GM21619 (cell line): ENCODE measurements around the gene LCAT.
"Not testable (repeated sequence)": the region's sequence is repeated elsewhere in the genome, so short reads cannot be mapped to it uniquely, and the experiment has no call there.

Experiments used
- ATAC-seq: cut with Tn5 transposase; IDR thresholded peaks from one replicate; pipeline ENCODE4 v1.9.1; 2021; ENCODE audit not compliant: unreplicated experiment

LCAT gene, protein sequence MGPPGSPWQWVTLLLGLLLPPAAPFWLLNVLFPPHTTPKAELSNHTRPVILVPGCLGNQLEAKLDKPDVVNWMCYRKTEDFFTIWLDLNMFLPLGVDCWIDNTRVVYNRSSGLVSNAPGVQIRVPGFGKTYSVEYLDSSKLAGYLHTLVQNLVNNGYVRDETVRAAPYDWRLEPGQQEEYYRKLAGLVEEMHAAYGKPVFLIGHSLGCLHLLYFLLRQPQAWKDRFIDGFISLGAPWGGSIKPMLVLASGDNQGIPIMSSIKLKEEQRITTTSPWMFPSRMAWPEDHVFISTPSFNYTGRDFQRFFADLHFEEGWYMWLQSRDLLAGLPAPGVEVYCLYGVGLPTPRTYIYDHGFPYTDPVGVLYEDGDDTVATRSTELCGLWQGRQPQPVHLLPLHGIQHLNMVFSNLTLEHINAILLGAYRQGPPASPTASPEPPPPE

DNA sequence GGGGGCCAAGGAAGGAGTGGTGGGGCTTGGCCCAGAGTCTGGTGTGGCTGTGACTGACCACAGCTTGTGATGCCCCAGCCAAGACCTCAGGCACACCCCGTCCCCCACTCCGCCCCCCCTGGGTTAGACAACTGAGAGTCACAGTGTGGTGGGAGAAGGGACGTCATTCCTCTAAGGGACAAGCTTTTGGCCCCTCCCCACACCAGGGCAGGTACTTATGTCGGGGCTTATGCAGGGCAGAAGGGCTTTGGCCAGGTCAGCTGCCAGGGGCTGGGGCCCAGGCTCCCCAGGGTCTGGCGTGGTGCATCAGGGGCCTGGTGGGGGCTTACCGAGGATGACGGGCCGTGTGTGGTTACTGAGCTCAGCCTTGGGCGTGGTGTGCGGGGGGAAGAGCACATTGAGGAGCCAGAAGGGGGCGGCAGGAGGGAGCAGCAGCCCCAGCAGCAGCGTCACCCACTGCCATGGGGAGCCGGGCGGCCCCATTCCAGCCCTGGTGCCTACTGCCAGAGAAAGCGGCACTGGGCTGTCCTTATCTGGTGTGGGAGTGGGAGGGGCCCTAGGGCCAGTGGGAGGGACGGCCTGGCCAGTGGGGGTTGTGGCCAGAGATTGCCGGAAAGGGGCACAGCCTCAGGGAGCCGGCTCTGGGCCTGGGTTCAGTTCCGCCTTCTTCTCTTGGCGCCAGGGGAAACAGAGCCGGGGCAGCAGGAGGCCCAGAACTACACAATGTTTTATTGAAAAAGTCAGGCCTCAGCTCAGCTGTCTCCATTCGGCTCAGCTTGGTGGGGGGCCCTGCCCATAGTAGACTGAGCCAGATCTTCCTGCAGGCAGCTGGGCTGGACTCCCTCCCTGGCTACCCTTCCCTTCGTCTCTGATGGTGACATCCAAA is at the start of gene LCAT:
LCAT (minus strand) TSS at position 502 of the 886 bp plus-strand sequence; CDS start at position 483, 19 bp downstream.
- ATAC-seq, result no peak

DNA sequence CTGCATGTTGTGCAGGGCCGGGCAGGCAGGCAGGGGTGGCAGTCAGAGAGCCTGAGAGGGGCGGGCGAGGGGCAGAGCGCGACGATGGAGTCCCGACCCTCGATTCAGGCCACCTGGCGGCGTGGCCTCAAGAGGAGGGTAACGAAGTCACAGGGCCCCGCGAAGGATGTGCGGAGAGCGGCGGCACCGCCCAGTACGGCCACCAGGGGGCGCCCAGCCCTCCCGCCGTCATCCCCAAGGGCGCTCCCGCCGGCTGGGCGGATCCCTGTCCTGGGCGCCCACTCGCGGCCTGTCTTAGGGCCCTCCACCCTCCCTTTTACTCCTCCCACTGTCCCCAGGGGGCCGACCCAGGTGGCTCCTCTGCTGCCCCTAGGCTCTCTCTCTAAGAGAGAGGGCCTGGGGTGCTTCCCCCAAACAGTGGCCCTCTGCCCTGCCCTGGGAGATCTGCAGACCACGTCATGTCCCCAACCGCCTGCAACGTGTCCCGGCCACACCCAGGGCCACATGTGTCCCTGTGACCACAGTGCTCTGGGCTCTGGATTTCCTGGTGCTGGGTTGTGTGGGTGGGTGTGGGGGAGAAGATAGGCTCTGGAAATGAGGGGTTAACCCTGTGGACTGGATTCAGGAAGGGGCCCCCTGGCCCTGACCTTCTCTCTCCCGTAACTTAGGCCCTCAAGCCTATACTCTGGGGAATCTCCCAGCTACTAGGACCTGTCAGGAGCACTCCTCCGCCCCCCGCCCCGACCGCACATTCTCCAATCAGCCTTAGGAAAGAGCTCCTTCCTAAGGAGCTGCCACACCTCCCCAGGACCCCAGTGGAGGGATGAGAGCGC is 49.5 kb upstream of the LCAT start:
- ATAC-seq, result peak; percentile 56

DNA sequence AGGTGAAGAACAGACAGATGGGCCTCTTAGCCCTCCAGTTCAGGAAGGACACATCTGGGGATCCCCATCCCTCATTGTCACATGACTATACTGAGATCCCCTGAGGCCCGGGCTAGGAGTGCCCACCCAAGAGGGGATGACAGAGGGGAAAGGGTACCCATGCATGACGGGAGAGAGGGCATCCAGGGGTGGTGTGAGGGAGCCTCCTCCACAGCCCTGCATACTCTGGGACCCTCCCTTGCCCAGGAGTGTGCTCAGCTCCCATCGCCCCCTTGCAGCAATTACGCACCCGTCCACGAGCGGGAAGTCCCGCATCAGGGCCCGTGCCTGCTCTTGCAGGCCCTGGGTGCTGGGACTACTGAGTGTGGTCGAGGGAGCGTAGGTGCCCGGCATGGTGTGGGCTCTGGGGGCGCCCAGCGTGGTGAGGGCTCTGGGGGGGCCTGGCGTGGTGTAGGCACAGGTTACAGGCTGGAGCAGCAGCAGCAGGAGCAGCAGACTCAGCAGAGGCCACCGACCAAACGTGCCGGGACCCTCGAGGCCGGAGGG is 48.8 kb upstream of the LCAT start:
- ATAC-seq, result no peak

DNA sequence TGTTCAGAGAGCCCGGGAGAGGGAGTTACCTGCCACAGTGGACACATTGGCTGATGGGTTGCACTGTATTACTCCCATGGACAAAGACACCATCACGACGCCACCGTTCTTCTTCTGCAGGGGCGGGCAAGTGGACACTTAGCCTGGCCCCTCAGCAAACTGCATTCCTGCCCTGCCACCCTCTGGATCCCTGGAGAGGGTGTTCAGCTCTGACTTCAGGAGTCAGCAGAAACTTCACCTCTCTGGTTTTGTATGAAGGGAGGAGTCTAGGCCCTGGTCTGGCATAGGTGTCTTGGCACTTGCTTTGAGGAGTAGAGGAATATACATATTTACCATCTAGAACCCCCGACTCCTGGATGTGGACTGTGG is 46.1 kb upstream of the LCAT start:
- no peak for ATAC-seq

DNA sequence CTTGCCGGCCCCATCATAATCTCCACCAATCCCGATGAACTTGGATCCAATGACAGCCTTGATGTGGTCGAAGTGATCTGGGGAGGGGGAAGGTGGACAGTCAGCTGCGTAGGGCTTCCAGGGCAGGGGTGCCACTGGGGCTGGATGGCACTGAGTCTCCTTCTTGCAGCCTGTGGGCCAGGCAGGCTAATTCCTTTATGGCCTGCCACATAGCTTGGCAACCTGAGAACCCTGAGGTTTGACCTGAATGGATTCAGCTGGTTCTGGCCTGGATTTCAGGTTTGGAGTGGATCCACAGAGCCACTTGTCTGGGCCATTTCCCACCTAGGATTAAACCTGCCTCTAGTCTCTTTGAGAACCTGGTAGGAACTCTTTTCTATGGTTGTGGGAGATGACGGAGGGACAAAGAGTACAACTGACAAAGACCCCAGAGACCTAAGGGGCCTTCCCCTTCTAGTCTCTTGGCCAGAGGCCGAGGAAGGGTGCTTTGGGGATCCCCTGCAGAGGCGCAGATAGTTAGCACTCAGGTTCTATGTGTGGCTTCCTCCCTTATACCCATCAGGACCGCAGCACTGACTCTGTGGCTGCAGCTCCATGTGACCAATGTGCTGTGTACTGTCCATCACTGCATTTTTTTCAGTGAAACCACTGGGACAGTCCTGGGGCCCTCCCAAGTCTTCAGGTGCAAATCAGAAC is 45.5 kb upstream of the LCAT start:
- no peak for ATAC-seq

DNA sequence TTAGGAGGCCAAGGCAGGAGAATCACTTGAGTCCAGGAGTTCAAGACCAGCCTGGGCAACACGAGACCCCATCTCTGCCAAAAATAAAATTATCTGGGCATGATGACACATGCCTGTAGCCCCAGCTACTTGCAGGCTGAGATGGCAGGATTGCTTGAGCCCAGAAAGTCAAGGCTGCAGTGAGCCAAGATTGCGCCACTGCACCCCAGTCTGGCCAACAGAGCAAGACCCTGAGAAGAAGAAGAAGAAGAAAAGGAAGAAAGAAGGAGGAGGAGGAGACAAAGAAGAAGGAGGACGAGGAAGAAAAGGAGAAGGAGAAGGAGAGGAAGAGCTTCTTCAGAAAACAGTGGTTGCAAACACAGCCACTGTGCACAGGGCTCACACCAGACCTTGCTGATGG is 44.8 kb upstream of the LCAT start:
- no peak for ATAC-seq

DNA sequence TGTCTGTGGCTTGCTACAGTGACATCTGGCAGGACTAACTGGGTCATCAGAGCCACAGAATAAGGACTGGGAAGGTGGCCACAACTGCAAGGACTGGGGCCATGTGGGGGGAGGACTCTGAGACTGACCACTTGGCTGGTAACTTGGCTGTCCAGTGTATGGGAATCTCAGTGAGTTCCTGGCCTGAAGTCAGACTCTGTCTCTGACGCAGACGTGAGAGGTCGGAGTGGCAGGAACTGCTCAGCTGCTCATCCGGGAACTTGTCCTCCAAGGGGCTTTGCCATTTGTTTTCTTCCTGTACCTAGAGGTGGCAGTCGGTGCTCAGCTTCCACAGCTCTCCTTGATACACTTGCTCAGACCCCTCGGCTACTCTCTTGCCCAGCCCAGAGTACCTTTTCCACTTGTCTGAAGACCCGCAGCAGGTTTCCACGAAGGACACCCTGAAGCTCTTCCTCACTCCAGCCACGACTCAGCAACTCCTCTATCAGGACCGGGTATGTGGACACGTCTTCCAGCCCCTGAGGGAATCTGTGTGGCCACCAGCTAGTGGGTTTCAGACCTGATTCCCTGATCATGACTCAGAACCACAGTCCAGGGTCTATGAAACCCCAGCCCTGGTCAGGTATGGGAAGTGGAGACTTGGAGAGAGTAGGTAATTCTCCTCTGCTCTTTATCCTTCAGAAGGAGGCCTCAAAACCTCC is 43.7 kb upstream of the LCAT start:
- no peak for ATAC-seq

DNA sequence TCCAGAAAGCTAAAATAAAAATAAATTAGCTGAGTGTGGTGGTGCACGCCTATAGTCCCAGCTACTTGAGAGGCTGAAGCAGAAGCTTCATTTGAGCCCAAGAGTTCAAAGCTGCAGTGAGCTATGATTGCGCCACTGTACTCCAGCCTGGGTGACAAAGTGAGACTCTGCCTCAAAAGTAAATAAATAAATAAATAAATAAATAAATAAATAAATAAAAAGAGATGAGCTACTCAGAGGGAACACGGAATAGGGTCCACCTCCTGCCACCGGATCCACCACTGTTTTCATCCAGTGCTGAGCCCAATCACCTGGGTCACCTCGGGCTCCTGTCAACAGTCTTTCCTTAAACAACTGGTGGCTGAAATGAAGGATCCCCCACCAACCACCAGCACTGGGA is 43.0 kb upstream of the LCAT start:
- no peak for ATAC-seq

DNA sequence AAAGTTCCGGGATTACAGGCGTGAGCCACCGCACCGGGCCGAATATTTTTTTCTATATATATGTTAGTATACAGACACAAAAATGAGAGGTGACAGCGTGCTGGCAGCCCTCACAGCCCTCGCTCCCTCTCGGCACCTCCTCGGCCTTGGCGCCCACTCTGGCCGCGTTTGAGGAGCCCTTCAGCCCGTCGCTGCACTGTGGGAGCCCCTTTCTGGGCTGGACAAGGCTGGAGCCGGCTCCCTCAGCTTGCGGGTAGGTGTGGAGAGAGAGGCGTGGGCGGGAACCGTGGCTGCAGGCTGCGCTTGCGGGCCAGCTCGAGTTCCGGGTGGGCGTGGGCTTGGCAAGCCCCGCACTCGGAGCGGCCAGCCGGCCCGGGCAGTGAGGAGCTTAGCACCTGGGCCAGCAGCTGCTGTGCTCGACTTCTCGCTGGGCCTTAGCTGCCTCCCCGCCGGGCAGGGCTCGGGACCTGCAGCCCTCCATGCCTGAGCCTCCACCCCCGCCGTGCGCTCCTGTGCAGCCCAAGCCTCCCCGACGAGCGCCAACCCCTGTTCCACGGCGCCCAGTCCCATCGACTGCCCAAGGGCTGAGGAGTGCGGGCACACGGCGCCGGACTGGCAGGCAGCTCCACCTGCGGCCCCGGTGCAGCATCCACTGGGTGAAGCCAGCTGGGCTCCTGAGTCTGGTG is 38.2 kb upstream of the LCAT start:
- no peak for ATAC-seq

DNA sequence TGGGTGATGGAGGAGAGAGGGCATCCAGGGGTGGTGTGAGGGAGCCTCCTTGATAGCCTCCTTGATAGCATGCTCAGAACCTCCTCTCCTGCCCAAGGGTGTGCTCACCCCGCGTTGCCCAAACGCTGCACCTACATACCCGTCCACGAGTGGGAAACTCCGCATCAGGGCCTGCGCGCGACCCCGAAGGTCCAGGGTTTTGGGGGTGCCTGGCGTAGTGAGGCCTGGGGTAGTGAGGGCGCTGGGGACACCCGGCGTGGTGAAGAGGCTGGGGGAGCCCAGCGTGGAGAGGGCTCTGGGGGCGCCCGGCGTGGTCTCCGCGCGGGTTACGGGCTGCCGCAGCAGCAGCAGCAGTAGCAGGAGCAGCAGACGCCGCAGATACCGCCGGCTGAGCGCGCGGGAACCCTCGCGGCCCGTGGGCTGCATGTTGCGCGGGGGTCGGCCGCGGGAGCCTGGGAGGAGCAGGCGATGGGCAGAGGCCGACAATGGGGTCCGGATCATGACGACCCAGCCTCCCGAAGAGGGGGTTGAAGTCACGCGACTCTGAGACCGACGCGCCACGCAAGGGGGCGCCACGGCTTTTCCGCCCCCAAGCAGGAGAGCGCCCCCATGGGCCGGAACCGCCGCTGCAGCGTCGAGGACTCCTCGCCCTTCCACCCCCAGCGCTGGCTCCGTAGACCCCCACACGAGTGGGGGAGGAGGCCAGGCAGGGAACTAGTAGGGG is 36.2 kb upstream of the LCAT start, which contains the start of gene DPEP3:
DPEP3 (minus strand) TSS at position 545 of the 724 bp plus-strand sequence; CDS start at position 426, 119 bp downstream.
- ATAC-seq, result no peak

DNA sequence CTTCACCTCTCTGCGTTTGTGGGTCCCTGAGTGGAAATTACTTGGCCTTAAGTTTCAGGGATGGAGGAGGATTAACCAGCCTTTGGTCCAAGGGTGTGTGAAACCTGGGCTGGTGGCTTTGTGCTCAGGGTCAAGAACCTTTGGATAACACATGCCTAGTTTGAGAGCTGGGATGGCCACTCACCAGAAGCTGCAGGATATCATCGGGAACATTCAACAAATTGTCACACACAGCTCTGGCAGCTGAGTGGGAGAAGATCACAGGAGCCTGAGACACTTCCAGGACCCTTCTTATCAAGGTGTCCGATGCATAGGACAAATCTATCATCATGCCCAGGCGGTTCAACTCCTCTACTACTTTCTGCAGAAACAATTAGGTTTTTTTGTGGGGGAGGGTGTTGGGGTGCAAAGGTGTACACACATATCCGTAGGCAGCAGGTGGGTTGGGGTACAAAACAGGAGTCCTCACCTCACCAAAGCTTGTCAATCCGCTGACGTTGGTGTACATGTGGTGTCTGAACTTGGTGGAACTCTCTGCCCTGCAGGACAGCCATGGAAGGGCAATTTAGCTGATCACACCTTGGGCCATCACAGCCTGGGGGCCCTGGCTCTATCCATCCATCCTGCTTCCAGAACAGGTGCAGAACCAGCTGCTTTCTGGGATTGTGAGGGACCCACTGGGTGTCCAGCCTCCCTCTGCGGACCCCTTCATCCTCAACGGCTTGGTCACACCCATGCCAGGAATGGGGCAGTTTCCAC is 33.7 kb upstream of the LCAT start:
- ATAC-seq, result no peak

DNA sequence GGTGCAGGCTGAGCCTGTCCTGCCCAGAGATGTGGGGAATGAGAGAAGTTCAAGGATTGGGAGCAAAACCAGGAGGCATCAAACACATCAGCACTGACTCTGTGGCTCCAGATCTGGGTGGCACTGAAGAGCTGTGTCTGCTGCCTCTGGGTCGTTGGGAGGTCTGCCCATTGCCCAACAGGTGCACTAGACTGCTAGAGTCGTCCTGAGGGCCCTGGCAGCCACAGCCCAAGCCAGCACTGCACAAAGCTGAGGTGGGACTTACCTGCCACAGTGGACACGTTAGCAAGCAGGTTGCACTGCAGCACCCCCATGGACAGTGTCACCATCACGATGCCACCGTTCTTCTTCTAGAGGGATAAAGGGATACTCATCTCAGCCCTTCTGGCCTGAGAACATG is 33.1 kb upstream of the LCAT start:
- no peak for ATAC-seq

DNA sequence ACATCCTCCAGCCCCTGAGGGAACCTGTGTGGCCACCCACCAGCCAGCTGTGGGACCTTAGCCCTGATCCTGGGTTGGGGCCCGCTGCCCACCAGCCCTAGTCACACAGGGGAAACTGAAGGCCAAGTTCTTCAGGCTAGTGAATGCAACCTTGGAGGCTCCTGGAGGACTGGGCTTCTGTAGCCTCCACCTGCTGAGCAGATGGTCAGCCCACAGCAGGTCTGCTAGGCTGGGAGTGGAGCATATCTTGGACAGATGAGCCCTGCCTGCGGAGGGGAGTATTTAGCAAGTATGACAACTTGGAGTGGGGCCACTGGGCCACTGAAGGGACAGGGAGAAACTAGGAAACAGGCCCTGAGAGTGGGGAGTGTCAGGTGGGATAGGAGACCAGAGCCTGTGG is 32.3 kb upstream of the LCAT start:
- ATAC-seq, result no peak

DNA sequence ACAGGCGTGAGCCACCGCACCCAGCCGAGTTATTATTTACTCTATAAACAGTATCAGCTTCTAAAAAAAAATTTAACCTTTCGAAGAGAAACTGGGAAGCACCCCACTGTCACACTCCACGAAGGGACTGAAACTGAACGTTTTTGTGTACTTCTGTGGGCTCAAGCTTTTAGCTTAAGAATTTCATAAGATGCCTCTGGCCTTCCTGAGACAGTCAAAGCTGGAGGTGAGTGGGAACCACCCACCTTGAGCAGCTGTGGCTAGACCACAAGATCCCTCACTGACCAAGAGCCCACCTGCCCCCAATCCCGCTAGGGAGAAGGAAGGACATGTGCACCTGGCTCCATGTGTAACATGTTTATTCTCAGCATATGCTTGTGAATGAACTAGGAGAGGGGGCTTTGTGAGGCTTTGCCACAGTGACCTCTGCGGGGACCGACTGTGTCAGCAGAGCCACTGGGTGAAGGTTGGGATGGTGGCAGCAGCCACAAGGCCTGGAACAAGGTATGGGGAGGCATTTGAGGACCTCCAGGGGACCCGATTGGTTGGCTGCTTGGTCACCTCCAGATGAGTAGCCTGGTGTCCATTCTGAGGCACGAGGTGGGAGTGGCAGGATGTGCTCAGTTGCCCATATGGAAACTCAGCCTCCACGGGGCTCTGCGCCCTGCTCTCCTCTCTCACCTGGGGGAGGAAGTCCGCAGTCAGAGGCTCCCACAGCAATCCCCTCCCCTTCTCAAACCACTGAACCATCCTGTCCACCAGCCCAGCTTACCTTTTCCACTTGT is 31.6 kb upstream of the LCAT start:
- no peak for ATAC-seq

DNA sequence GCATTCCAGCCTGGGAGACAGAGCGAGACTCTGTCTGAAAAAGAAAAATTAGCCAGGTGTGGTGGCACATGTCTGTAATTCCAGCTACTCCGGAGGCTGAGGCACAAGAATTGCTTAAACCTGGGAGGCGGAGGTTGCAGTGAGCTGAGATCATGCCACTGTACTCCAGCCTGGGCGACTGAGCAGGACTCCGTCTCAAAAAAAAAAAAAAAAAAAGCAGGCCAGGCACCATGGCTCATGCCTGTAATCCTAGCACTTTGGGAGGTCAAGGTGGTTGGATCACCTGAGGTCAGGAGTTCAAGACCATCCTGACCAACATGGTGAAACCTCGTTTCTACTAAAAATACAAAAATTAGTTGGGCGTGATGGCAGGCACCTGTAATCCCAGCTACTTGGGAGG is 28.4 kb upstream of the LCAT start:
- not testable (repeated sequence) for ATAC-seq

DNA sequence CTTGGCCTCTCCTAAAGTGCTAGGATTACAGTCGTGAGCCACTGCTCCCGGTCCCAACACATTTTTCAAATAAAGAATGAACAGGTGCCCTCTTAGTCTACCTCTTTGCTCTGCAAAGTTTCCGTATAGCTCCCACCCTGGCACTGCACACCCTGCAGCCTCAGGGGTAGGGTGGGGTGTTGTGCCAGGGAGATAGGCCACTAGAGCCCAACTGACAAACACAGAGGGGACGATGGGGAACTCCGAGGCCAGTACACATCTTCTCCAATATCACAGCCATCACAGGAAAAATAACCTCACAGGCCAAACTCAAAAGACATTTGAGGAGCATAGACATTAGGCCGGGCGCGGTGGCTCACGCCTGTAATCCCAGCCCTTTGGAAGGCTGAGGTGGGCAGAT is 27.2 kb upstream of the LCAT start:
- no peak for ATAC-seq
